Umbilical cord (tissue), 2 donors: ENCODE measurements around the gene ACTN3. TPM values are rescaled to one million over a fixed set of nuclear protein-coding genes. Genes with fewer than 3 reads are reported as not detected.
"Not testable (repeated sequence)": the region's sequence is repeated elsewhere in the genome, so short reads cannot be mapped to it uniquely, and the experiment has no call there.

Source experiments
- DNase-seq: peaks from one replicate; pipeline ENCODE4 v3.0.0-alpha.2; 2015; ENCODE audit warnings: low spot score
- total RNA-seq: library from RNA; depleted of rRNA; stranded (reverse); fragments of >200 nt; gene quantifications from one replicate; pipeline ENCODE4 v1.2.3, GENCODE V29; 2014; ENCODE audit warnings: low replicate concordance; ENCODE audit not compliant: insufficient read depth

The ACTN3 gene
- total RNA-seq, result not detected

- peak; percentile 46 for DNase-seq
Measured at GRCh38 chr11:66546368-66546965, at the start of gene ACTN3. Gene ACTN3, plus strand, starts transcription at chr11:66546903. Its CDS starts 35 bp downstream, at chr11:66546938.

- no peak for DNase-seq
Measured at GRCh38 chr11:66497206-66497605, 49.5 kb upstream of the ACTN3 start.

GRCh38 chr11:66498506-66498905, 48.2 kb upstream of the ACTN3 start:
- DNase-seq, result no peak

- no peak for DNase-seq
Measured at GRCh38 chr11:66505276-66505816, 41.4 kb upstream of the ACTN3 start.

- DNase-seq, result peak; percentile 21
Measured at GRCh38 chr11:66509131-66509561, 37.6 kb upstream of the ACTN3 start.

GRCh38 chr11:66510271-66510989, 36.3 kb upstream of the ACTN3 start, which contains the start of gene BBS1:
Gene BBS1, plus strand, starts transcription at chr11:66510635. Its CDS starts 25 bp downstream, at chr11:66510660.
- peak; percentile 87 for DNase-seq

- no peak for DNase-seq
Measured at GRCh38 chr11:66510990-66511339, 35.7 kb upstream of the ACTN3 start.

GRCh38 chr11:66523611-66524010, 23.1 kb upstream of the ACTN3 start:
- no peak for DNase-seq

- no peak for DNase-seq
Measured at GRCh38 chr11:66524304-66525040, 22.2 kb upstream of the ACTN3 start.

GRCh38 chr11:66529069-66529468, 17.6 kb upstream of the ACTN3 start:
- no peak for DNase-seq

- no peak for DNase-seq
Measured at GRCh38 chr11:66529655-66530054, 17.0 kb upstream of the ACTN3 start.

GRCh38 chr11:66530927-66531709, 15.6 kb upstream of the ACTN3 start:
- DNase-seq, result no peak

- DNase-seq, result no peak
Measured at GRCh38 chr11:66531841-66532240, 14.9 kb upstream of the ACTN3 start.

- DNase-seq, result no peak
Measured at GRCh38 chr11:66532784-66533183, 13.9 kb upstream of the ACTN3 start.

- DNase-seq, result no peak
Measured at GRCh38 chr11:66539170-66539869, 7.4 kb upstream of the ACTN3 start.

- no peak for DNase-seq
Measured at GRCh38 chr11:66539870-66540213, 6.9 kb upstream of the ACTN3 start.

- DNase-seq, result not testable (repeated sequence)
Measured at GRCh38 chr11:66540598-66540997, 6.1 kb upstream of the ACTN3 start.

- DNase-seq, result no peak
Measured at GRCh38 chr11:66541892-66542291, 4.8 kb upstream of the ACTN3 start.

GRCh38 chr11:66542362-66542761, 4.3 kb upstream of the ACTN3 start:
- peak; percentile 18 for DNase-seq

- DNase-seq, result peak; percentile 51
Measured at GRCh38 chr11:66543263-66544107, 3.2 kb upstream of the ACTN3 start.
